HCT116 (cell line): ENCODE results near the gene ATXN2.

Experiments used
- CEBPB ChIP-seq: IDR thresholded peaks from 2 replicates; pipeline ENCODE4 v1.6.1; 2012; ENCODE audit warnings: low read depth
- CTCF ChIP-seq, 3 experiments: fragments of 200-600 bp in 1 of 3; sonication (generic) in 1 of 3; IDR thresholded peaks in 2 of 3; conservative IDR thresholded peaks in 1 of 3; 2 replicates each; pipeline ENCODE4 v1.5.1; 2012 to 2017; ENCODE audit warnings: low read depth in 2 of 3, low read length in 2 of 3, antibody characterized with exemption in 1 of 3, borderline replicate concordance in 1 of 3, control low read depth in 1 of 3, mild to moderate bottlenecking in 1 of 3, mixed read lengths in 1 of 3, mixed run types in 1 of 3, moderate library complexity in 1 of 3; ENCODE audit not compliant: insufficient read depth in 1 of 3
- JUND ChIP-seq: IDR thresholded peaks from 2 replicates; pipeline ENCODE4 v1.6.1; 2012
- MAX ChIP-seq: IDR thresholded peaks from 2 replicates; pipeline ENCODE4 v1.6.1; 2012
- POLR2A ChIP-seq: IDR thresholded peaks from 2 replicates; pipeline ENCODE4 v1.7.0; 2011; ENCODE audit warnings: borderline replicate concordance; ENCODE audit not compliant: insufficient read depth, insufficient read length; ENCODE audit errors: extremely low read depth
- POLR2AphosphoS5 ChIP-seq: IDR thresholded peaks from 2 replicates; pipeline ENCODE4 v1.6.1; 2011; ENCODE audit warnings: mild to moderate bottlenecking, low read depth, low read length, moderate library complexity
- SRF ChIP-seq: IDR thresholded peaks from 2 replicates; pipeline ENCODE4 v1.6.1; 2012; ENCODE audit warnings: low read depth
- YY1 ChIP-seq: IDR thresholded peaks from 2 replicates; pipeline ENCODE4 v1.6.1; 2011; ENCODE audit warnings: low read length, low read depth, moderate library complexity, mild to moderate bottlenecking; ENCODE audit not compliant: insufficient replicate concordance; ENCODE audit errors: extremely low read depth

- TF ChIP-seq POLR2A (no peak), CTCF (IDR thresholded peaks at IDR 0.05 in 2 of 3, conservative IDR thresholded peaks at IDR 0.05 in 1 of 3; ENCODE audit: borderline replicate concordance in 1 of 3, insufficient read depth in 1 of 3, low read depth in 2 of 3, low read length in 2 of 3) (no peak), YY1 (no peak), JUND (no peak), POLR2AphosphoS5 (no peak), SRF (no peak), MAX (no peak), CEBPB (peak; percentile 84; the same call in 1 of the 2 replicates)
Observed at GRCh38 chr12:111437816-111438454, 161.2 kb downstream of the ATXN2 start.
